ENCODE results near the gene KRT81. TPM values are rescaled to one million over a fixed set of nuclear protein-coding genes. Genes with fewer than 3 reads are reported as not detected.
"Not testable (repeated sequence)": the region's sequence is repeated elsewhere in the genome, so short reads cannot be mapped to it uniquely, and the experiment has no call there.

KRT81 gene
- total and polyA plus RNA-seq, 9 donors = 0.04 to 0.22 (median 0.15) TPM; not detected in 2

GRCh38 chr12:52254965-52255751, 36.2 kb downstream of the KRT81 start:
- Histone ChIP-seq H3K9me3 (replicated peaks; ENCODE audit: control insufficient read depth, low read depth, low read length) (no peaks in the 10 kb centered on the region), H3K4me1 (ENCODE audit: control insufficient read depth, insufficient read depth, low read length) (peaks cover 6% of the 10 kb centered on the region), H3K4me3 (ENCODE audit: low read length) (no peak overlapping the region), H3K36me3 (ENCODE audit: control insufficient read depth, insufficient read depth, low read length) (no peaks in the 10 kb centered on the region), H3K27me3 (ENCODE audit: control insufficient read depth, insufficient read depth, low read length) (peaks cover 85% of the 10 kb centered on the region), H3K27ac (ENCODE audit: low read length) (no peak overlapping the region)
- no peak for DNase-seq
- 85% methylated on average over 5 of the region's 7 CpGs for WGBS (ENCODE audit: insufficient coverage)

DNA sequence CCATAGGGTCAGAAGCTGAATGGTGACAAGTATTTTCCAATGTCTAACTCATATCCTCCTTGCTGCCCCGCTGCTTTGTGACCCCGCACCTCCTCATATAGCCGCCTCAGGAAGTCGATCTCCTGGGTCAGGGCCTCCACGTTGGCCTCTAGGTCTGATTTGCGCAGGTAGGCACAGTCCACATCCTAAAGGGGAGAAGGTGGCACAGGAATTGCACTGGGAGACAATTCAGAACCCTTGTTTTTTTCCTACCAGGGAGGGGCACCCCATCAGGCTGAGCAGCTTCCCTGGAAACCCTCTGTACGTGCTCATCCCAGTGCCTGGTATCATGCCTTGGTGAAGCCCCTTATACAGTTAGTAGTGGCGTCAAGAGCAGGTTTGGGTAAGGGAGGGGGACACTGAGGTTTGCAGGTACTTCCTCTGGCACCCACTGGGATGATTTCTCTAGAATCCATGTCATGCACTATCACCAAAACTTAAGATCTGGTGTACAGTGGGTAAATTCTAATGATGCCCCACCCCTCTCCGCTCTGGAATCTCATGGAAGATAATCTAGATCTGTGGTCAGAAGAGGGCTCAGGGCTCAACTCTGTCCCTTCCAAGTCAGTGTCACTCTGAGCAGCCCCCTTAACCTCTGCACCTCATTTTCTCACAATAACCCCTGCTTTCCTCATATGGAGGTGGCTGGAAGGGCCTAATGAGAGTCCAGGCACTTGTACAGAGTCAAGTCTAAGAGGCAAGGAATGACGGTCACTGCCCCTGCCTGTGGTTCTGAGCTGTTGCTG, 37.0 kb downstream of the KRT81 start:
- Histone ChIP-seq H3K27me3 (ENCODE audit: control insufficient read depth, insufficient read depth, low read length) (peaks cover 87% of the 10 kb centered on the region), H3K27ac (ENCODE audit: low read length) (no peak overlapping the region), H3K36me3 (ENCODE audit: control insufficient read depth, insufficient read depth, low read length) (no peaks in the 10 kb centered on the region), H3K4me3 (ENCODE audit: low read length) (no peak overlapping the region), H3K4me1 (ENCODE audit: control insufficient read depth, insufficient read depth, low read length) (peaks cover 12% of the 10 kb centered on the region), H3K9me3 (replicated peaks; ENCODE audit: control insufficient read depth, low read depth, low read length) (no peaks in the 10 kb centered on the region)
- WGBS (ENCODE audit: insufficient coverage) = 78% methylated on average over 5 of the region's 10 CpGs
- no peak for DNase-seq

DNA sequence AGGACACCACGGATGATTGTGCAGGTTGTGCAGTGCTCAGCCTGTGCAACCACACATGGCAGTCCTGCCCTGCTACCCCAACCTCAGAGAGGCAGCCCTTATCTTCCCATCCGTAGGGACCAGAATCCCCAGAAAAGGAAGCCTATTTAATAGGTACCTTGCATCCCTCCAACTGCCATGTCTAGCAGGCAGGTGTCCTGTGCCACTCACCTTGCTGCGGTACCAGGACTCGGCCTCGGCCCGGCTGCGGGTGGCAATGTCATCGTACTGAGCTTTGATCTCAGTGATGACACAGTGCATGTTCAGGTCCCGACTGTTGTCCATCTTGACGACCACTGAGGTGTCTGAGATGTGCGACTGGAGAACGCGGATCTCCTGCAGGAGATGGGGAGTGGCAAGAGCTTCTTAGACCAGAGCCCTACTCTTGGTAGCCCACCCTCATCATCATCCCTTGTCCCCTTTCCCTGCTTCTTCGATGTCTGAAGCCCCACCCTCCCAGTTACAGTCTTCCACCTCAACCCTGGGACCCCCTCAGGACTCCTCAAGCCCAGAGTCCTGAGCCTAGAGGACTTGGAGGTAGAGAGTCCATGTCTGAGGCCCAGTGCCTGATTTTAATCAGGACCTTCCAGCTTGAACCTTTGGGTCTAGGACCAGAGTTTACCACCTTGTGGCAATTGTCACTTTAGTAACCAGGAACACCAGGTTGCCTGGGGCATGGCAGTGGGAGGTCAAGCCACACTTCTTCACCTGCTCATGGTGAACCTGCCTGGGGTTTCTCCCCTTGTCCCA, 37.7 kb downstream of the KRT81 start:
- peaks cover 16% of the 10 kb centered on the region for H3K4me1 ChIP-seq (ENCODE audit: control insufficient read depth, insufficient read depth, low read length)
- no peak overlapping the region for H3K4me3 ChIP-seq (ENCODE audit: low read length)
- peaks cover 85% of the 10 kb centered on the region for H3K27me3 ChIP-seq (ENCODE audit: control insufficient read depth, insufficient read depth, low read length)
- no peak for DNase-seq
- no peak overlapping the region for H3K27ac ChIP-seq (ENCODE audit: low read length)
- no peaks in the 10 kb centered on the region for H3K9me3 ChIP-seq (replicated peaks; ENCODE audit: control insufficient read depth, low read depth, low read length)
- WGBS (ENCODE audit: insufficient coverage) = 96% methylated on average over 9 of the region's 14 CpGs
- H3K36me3 ChIP-seq (ENCODE audit: control insufficient read depth, insufficient read depth, low read length) = no peaks in the 10 kb centered on the region

- Histone ChIP-seq H3K4me1 (ENCODE audit: control insufficient read depth, insufficient read depth, low read length) (peaks cover 22% of the 10 kb centered on the region), H3K27me3 (ENCODE audit: control insufficient read depth, insufficient read depth, low read length) (peaks cover 77% of the 10 kb centered on the region), H3K27ac (ENCODE audit: low read length) (no peak overlapping the region), H3K36me3 (ENCODE audit: control insufficient read depth, insufficient read depth, low read length) (no peaks in the 10 kb centered on the region), H3K4me3 (ENCODE audit: low read length) (no peak overlapping the region), H3K9me3 (replicated peaks; ENCODE audit: control insufficient read depth, low read depth, low read length) (no peaks in the 10 kb centered on the region)
- DNase-seq = no peak
- WGBS (ENCODE audit: insufficient coverage) = 92% methylated on average over 3 of the region's 11 CpGs
Observed at GRCh38 chr12:52252728-52253343, 38.5 kb downstream of the KRT81 start.

DNA sequence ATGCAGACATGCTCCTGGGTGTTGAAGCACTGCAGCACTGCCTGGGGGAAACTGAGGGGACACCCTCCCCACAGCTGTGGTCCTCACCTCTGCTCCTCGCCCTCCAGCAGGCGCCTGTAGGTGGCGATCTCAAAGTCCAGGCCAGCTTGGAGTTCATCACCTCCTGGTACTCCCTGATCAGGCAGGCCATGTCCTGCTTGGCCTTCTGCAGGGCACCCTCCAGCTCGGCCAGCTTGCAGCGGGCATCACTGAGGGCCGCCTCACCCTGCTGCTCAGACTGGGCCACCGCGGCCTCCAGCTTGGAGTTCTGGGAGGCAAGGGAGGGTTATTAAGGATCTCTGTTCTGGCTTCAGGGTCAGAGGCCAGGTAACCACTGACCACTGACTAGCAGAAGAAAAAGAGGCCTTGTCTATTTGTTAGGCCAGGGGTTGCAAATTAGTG, 39.1 kb downstream of the KRT81 start:
- peaks cover 27% of the 10 kb centered on the region for H3K4me1 ChIP-seq (ENCODE audit: control insufficient read depth, insufficient read depth, low read length)
- not testable (repeated sequence) for H3K4me3 ChIP-seq (ENCODE audit: low read length); H3K9me3 ChIP-seq (replicated peaks; ENCODE audit: control insufficient read depth, low read depth, low read length); H3K36me3 ChIP-seq (ENCODE audit: control insufficient read depth, insufficient read depth, low read length); DNase-seq; H3K27ac ChIP-seq (ENCODE audit: low read length)
- peaks cover 71% of the 10 kb centered on the region for H3K27me3 ChIP-seq (ENCODE audit: control insufficient read depth, insufficient read depth, low read length)
- WGBS (ENCODE audit: insufficient coverage) = 100% methylated on average over 3 of the region's 8 CpGs

DNA sequence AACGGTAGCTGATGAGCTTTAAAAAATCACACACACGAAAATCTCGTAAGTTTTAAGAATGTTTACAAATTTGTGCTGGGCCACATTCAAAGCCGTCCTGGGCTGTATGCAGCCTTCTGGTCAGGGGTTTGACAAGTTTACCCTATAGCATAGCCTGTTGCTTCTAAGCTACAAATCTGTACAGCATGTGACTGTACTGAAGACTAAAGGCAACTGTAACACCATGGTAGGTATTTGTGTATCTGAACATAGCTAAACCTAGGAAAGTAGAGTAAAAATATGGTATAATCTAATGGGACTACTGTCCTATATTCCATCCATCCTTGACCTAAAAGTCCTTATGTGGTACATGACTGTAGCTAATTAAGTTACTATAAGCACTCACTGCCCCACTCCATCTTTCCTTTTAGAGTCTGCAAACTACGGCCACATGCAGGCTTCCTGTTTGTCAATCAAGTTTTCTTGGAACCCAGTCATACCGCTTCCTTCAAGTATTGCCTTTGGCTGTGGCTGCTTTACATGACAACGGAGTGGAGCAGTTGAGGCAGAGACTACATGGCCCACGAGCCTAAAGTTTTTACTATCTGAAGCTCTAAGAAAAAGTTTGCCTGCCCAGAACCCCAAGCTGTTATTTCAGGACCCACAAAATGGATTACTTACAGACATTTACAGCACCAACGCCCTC, 39.8 kb downstream of the KRT81 start:
- H3K9me3 ChIP-seq (replicated peaks; ENCODE audit: control insufficient read depth, low read depth, low read length) = no peaks in the 10 kb centered on the region
- WGBS (ENCODE audit: insufficient coverage) = 71% methylated on average over 2 of the region's 9 CpGs
- H3K36me3 ChIP-seq (ENCODE audit: control insufficient read depth, insufficient read depth, low read length) = no peaks in the 10 kb centered on the region
- H3K4me3 ChIP-seq (ENCODE audit: low read length) = no peak overlapping the region
- DNase-seq = no peak
- H3K27me3 ChIP-seq (ENCODE audit: control insufficient read depth, insufficient read depth, low read length) = peaks cover 66% of the 10 kb centered on the region
- H3K4me1 ChIP-seq (ENCODE audit: control insufficient read depth, insufficient read depth, low read length) = peaks cover 29% of the 10 kb centered on the region
- no peak overlapping the region for H3K27ac ChIP-seq (ENCODE audit: low read length)

DNA sequence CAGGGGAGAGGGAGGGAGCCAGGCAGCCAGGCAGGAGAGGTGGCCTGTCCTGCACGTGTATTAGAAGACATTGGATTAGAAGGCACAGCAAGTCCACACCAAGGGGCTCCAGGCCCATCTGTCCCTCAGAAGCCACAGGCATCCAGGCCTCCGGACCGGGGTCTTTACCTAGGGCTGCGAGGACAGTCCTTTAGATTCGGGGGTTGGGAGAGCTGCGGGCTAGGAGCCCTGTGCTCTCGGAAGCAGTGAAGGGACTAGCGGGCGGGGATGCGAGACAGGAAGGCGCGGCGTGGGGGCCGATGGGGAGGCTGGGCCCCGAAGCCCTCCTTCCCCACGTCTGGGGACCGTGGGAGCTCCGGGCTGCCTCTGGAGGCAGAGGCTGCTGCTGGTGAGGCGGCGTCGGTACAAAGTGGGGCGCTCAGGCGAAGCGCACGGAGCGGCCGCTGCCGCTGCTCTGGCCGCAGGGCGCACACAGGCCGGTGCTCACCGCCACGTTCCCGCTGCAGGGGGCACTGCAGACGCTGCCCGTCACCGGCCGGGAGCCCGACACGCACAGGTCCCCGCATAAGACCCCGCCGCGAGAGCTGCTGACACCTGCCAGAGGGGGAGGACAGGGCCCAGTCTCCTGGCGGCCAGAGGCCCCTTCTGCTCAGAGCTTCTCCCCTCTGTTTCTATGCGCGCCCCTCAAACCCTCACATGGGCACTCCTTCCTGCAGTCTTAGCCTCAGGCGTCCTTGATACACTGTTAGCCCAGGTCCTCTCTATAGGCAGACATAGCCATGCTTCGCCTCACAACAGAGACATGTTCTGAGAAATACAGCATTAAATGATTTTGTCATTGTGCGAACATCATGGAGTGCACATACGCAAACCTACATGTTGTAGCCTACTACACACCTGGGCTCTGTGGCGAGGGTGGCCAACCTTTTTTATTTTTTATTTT, 41.0 kb downstream of the KRT81 start:
- H3K9me3 ChIP-seq (replicated peaks; ENCODE audit: control insufficient read depth, low read depth, low read length) = no peaks in the 10 kb centered on the region
- H3K27me3 ChIP-seq (ENCODE audit: control insufficient read depth, insufficient read depth, low read length) = peaks cover 63% of the 10 kb centered on the region
- no peaks in the 10 kb centered on the region for H3K36me3 ChIP-seq (ENCODE audit: control insufficient read depth, insufficient read depth, low read length)
- H3K4me1 ChIP-seq (ENCODE audit: control insufficient read depth, insufficient read depth, low read length) = peaks cover 32% of the 10 kb centered on the region
- WGBS (ENCODE audit: insufficient coverage) = 18% methylated on average over 50 of the region's 52 CpGs
- DNase-seq = no peak
- H3K27ac ChIP-seq (ENCODE audit: low read length) = no peak overlapping the region
- no peak overlapping the region for H3K4me3 ChIP-seq (ENCODE audit: low read length)

GRCh38 chr12:52249511-52250047, 41.8 kb downstream of the KRT81 start:
- Histone ChIP-seq H3K36me3 (ENCODE audit: control insufficient read depth, insufficient read depth, low read length) (no peaks in the 10 kb centered on the region), H3K27ac (ENCODE audit: low read length) (no peak overlapping the region), H3K27me3 (ENCODE audit: control insufficient read depth, insufficient read depth, low read length) (peaks cover 58% of the 10 kb centered on the region), H3K4me3 (ENCODE audit: low read length) (no peak overlapping the region), H3K4me1 (ENCODE audit: control insufficient read depth, insufficient read depth, low read length) (peaks cover 34% of the 10 kb centered on the region), H3K9me3 (replicated peaks; ENCODE audit: control insufficient read depth, low read depth, low read length) (no peaks in the 10 kb centered on the region)
- DNase-seq = no peak
- 100% methylated on average over 2 of the region's 2 CpGs for WGBS (ENCODE audit: insufficient coverage)

All from muscle of leg (tissue), 11 donors.